PFSK-1 (cell line): ENCODE results near the gene SLC13A5.

Experiments used
- FOXP2 ChIP-seq: optimal IDR thresholded peaks from 2 replicates; pipeline ENCODE3; 2011; ENCODE audit warnings: borderline replicate concordance, control low read depth, inconsistent platforms; ENCODE audit not compliant: insufficient read depth; ENCODE audit errors: extremely low read length, extremely low read depth
- POLR2AphosphoS5 ChIP-seq: IDR thresholded peaks from 2 replicates; pipeline ENCODE4 v1.6.1; 2012; ENCODE audit warnings: low read depth, mild to moderate bottlenecking, control low read depth, low read length, moderate library complexity
- REST ChIP-seq, 2 experiments: IDR thresholded peaks; 2 replicates each; pipeline versions ENCODE4 v1.6.1 to v1.8.0; 2011 to 2012; ENCODE audit warnings: low read depth in 2 of 2, low read length in 2 of 2, control low read depth in 1 of 2, inconsistent platforms in 1 of 2, mild to moderate bottlenecking in 1 of 2, moderate library complexity in 1 of 2; ENCODE audit not compliant: insufficient read depth in 1 of 2
- SIN3A ChIP-seq: IDR thresholded peaks from 2 replicates; pipeline ENCODE4 v1.6.1; 2012; ENCODE audit warnings: mild to moderate bottlenecking, low read length, moderate library complexity, borderline replicate concordance; ENCODE audit not compliant: insufficient read depth
- TAF1 ChIP-seq: IDR thresholded peaks from 2 replicates; pipeline ENCODE4 v1.6.1; 2012; ENCODE audit warnings: low read length, control low read depth, borderline replicate concordance; ENCODE audit not compliant: insufficient read depth

The SLC13A5 gene

DNA sequence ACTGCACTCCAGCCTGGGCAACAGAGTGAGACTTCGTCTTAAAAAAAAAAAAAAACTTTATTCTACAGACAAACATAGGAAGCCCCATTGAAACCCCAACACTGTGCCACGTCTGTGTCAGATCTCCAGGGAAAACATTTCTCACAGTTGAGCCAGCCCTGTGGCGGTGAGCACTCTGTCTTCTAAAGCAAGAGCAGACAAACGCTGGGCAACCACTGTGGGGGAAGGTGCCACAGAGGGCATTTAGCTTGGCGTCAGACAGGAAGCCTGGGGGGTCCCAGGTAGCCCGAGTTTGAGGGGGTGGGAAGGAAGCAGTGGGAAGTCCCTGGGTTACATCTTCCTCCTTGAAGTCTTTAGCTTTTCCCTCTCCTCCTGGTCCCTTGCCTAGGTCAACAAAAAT lies 45.7 kb downstream of the SLC13A5 start:
- TF ChIP-seq REST (IDR thresholded peaks at IDR 0.05; ENCODE audit: insufficient read depth in 1 of 2, low read depth in 2 of 2, low read length in 2 of 2) (no peak), FOXP2 (no peak), TAF1 (no peak), POLR2AphosphoS5 (no peak), SIN3A (no peak)

- TF ChIP-seq POLR2AphosphoS5, result no peak
- no peak for TF ChIP-seq REST (IDR thresholded peaks at IDR 0.05; ENCODE audit: insufficient read depth in 1 of 2, low read depth in 2 of 2, low read length in 2 of 2)
- no peak for TF ChIP-seq FOXP2
- TF ChIP-seq SIN3A, result no peak
- no peak for TF ChIP-seq TAF1
Measured at GRCh38 chr17:6666557-6666956, 46.6 kb downstream of the SLC13A5 start.

GRCh38 chr17:6666077-6666521 lies 47.1 kb downstream of the SLC13A5 start:
- TF ChIP-seq REST (IDR thresholded peaks at IDR 0.05; ENCODE audit: insufficient read depth in 1 of 2, low read depth in 2 of 2, low read length in 2 of 2) (peak in 1 of 2 experiments; percentile 26; a peak in 1 of 4 replicates), FOXP2 (peak; percentile 70), SIN3A (no peak)

GRCh38 chr17:6661464-6661848 lies 51.7 kb downstream of the SLC13A5 start:
- TF ChIP-seq SIN3A, result no peak
- no peak for TF ChIP-seq POLR2AphosphoS5
- TF ChIP-seq FOXP2, result no peak
- TF ChIP-seq REST (IDR thresholded peaks at IDR 0.05; ENCODE audit: insufficient read depth in 1 of 2, low read depth in 2 of 2, low read length in 2 of 2), result no peak
- TF ChIP-seq TAF1, result no peak
